HG02623 (cell line): ENCODE data around the gene GRM3.

Experiments
- ATAC-seq: cut with Tn5 transposase; IDR thresholded peaks from one replicate; pipeline ENCODE4 v1.9.1; 2021; ENCODE audit warnings: moderate library complexity; ENCODE audit not compliant: unreplicated experiment

The GRM3 gene

GRCh38 chr7:86889501-86889900 is 245.8 kb downstream of the GRM3 start:
- no peak for ATAC-seq

GRCh38 chr7:86898171-86898570 is 254.5 kb downstream of the GRM3 start:
- no peak for ATAC-seq

- ATAC-seq, result no peak
Measured at GRCh38 chr7:86900886-86901285, 257.2 kb downstream of the GRM3 start.

- peak; percentile 73 for ATAC-seq
Measured at GRCh38 chr7:86904949-86905834, 261.5 kb downstream of the GRM3 start.

GRCh38 chr7:86908948-86909347 is 265.2 kb downstream of the GRM3 start:
- no peak for ATAC-seq

- ATAC-seq, result no peak
Measured at GRCh38 chr7:86911659-86912058, 267.9 kb downstream of the GRM3 start.

GRCh38 chr7:86913709-86914108 is 270.0 kb downstream of the GRM3 start:
- ATAC-seq, result no peak
